RWPE2 (cell line): ENCODE results near the gene VPS39.

ENCODE experiments used
- ATAC-seq: fragments of 200-7000 bp; cut with Tn5 transposase; 3 replicates; pipeline ENCODE4 v1.9.1; 2021; ENCODE audit warnings: low read depth
- DNase-seq: peaks from one replicate; pipeline ENCODE4 v3.0.0-alpha.2; 2020; ENCODE audit warnings: low spot score
- H3K27ac ChIP-seq: fragments of 450-650 bp; 2 replicates; pipeline ENCODE4 v1.5.1; 2017; ENCODE audit warnings: mild to moderate bottlenecking; ENCODE audit not compliant: poor library complexity, severe bottlenecking
- H3K27me3 ChIP-seq: fragments of 250-450 bp; sonication (Bioruptor Pico); 2 replicates; pipeline ENCODE4 v1.5.1; 2021; ENCODE audit warnings: mild to moderate bottlenecking, moderate library complexity; ENCODE audit not compliant: insufficient read depth, poor library complexity, severe bottlenecking
- H3K36me3 ChIP-seq: fragments of 250-450 bp; sonication (Bioruptor Pico); 2 replicates; pipeline ENCODE4 v1.5.1; 2020; ENCODE audit warnings: low read depth, mild to moderate bottlenecking, moderate library complexity
- H3K4me1 ChIP-seq: fragments of 250-450 bp; sonication (Bioruptor Pico); 2 replicates; pipeline ENCODE4 v1.5.1; 2021; ENCODE audit warnings: mild to moderate bottlenecking, moderate library complexity; ENCODE audit not compliant: insufficient read depth, poor library complexity, severe bottlenecking
- H3K4me3 ChIP-seq: fragments of 250-450 bp; sonication (Bioruptor Pico); 2 replicates; pipeline ENCODE4 v1.5.1; 2021; ENCODE audit warnings: mild to moderate bottlenecking, moderate library complexity; ENCODE audit not compliant: severe bottlenecking
- H3K9me3 ChIP-seq: fragments of 250-450 bp; sonication (Bioruptor Pico); 2 replicates; pipeline ENCODE4 v1.5.1; 2021; ENCODE audit warnings: mild to moderate bottlenecking, moderate library complexity; ENCODE audit not compliant: severe bottlenecking
- TF ChIP-seq, protein P1 (sequence below): fragments of 450-650 bp; IDR thresholded peaks from one replicate; pipeline ENCODE4 v1.5.1; 2017; ENCODE audit warnings: mild to moderate bottlenecking, moderate library complexity; ENCODE audit not compliant: poor library complexity, severe bottlenecking

Gene VPS39

DNA sequence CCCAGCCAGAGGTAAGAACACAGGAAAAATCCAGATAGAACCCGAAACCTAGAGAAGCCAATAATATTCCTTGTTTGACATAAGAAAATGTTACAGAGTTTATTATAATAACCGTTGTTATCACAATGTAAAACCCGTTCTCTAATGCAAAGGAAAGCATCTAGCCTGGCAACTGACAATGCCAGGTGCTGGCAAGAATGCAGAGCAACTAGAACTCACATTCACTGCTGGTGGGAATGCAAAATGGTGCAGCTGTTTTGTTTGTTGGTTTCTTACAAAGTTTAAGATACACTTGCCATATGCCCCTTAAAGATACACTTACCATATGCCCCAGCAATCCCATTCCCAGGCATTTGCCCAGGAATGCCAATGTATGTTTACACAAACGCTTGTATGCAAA, 23.4 kb downstream of the VPS39 start:
- no peak overlapping the region for H3K4me3 ChIP-seq
- H3K27ac ChIP-seq, result no peak overlapping the region
- no peaks in the 10 kb centered on the region for H3K4me1 ChIP-seq
- no peak for DNase-seq
- TF ChIP-seq, protein P1, sequence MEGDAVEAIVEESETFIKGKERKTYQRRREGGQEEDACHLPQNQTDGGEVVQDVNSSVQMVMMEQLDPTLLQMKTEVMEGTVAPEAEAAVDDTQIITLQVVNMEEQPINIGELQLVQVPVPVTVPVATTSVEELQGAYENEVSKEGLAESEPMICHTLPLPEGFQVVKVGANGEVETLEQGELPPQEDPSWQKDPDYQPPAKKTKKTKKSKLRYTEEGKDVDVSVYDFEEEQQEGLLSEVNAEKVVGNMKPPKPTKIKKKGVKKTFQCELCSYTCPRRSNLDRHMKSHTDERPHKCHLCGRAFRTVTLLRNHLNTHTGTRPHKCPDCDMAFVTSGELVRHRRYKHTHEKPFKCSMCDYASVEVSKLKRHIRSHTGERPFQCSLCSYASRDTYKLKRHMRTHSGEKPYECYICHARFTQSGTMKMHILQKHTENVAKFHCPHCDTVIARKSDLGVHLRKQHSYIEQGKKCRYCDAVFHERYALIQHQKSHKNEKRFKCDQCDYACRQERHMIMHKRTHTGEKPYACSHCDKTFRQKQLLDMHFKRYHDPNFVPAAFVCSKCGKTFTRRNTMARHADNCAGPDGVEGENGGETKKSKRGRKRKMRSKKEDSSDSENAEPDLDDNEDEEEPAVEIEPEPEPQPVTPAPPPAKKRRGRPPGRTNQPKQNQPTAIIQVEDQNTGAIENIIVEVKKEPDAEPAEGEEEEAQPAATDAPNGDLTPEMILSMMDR, result no peak
- no peak for ATAC-seq
- H3K27me3 ChIP-seq, result no peaks in the 10 kb centered on the region
- H3K36me3 ChIP-seq, result peaks cover 90% of the 10 kb centered on the region
- no peaks in the 10 kb centered on the region for H3K9me3 ChIP-seq

- H3K27ac ChIP-seq, result no peak overlapping the region
- H3K4me1 ChIP-seq, result no peaks in the 10 kb centered on the region
- ATAC-seq (no peak), DNase-seq (no peak)
- no peaks in the 10 kb centered on the region for H3K27me3 ChIP-seq
- H3K4me3 ChIP-seq, result no peak overlapping the region
- TF ChIP-seq, protein P1, result no peak
- H3K36me3 ChIP-seq, result peaks cover 92% of the 10 kb centered on the region
- H3K9me3 ChIP-seq, result no peaks in the 10 kb centered on the region
Measured at GRCh38 chr15:42184296-42184695, 23.8 kb downstream of the VPS39 start.

DNA sequence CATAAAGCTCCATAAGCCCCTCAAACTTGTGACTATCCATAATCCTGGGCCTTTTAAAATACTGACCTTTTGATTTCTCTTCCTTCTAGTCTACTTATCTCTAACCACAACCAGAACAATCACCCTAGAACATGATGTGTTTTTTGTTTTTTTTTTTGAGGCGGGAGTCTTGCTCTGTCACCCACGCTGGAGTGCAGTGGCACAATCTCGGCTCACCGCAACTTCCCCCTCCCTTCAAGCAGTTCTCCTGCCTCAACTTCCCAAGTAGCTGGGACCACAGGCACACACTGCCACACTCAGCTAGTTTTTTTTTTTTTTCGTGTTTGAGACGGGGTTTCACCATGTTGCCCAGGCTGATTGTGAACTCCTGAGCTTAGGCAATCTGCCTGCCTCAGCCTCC, 25.1 kb downstream of the VPS39 start:
- Histone ChIP-seq H3K27ac (no peak overlapping the region), H3K4me3 (no peak overlapping the region), H3K36me3 (peaks cover 89% of the 10 kb centered on the region), H3K27me3 (no peaks in the 10 kb centered on the region), H3K4me1 (no peaks in the 10 kb centered on the region), H3K9me3 (no peaks in the 10 kb centered on the region)
- ATAC-seq (no peak), DNase-seq (no peak)
- TF ChIP-seq, protein P1, result no peak

DNA sequence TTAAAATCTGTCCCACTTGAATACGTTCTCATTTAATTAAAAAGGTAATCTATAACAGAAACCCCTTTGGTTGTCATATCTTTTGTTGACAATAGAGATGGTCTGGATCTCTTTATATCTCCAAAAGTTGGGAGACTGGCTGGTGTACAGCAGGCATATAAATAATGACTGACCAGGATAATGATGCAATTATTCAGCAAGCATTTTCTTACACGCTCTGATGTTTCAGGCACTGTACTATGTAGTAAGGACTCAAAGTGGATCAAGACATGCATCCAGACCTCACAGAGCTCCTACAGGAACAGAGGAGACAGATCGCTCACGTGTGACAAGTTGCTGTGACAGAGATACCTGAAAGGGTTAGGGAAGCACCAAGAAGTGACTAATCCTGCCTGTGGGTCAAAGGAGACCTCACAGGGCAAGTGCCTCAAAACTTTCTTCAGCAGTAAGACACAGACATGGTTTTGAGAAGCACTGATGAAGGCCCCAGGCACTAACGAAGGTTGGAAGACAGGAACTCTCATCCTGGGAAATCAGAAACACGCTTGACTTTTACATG, 25.7 kb downstream of the VPS39 start:
- TF ChIP-seq, protein P1, result no peak
- H3K36me3 ChIP-seq, result peaks cover 89% of the 10 kb centered on the region
- no peak overlapping the region for H3K27ac ChIP-seq
- no peaks in the 10 kb centered on the region for H3K4me1 ChIP-seq
- ATAC-seq (no peak), DNase-seq (no peak)
- H3K9me3 ChIP-seq, result no peaks in the 10 kb centered on the region
- H3K27me3 ChIP-seq, result no peaks in the 10 kb centered on the region
- H3K4me3 ChIP-seq, result no peak overlapping the region

DNA sequence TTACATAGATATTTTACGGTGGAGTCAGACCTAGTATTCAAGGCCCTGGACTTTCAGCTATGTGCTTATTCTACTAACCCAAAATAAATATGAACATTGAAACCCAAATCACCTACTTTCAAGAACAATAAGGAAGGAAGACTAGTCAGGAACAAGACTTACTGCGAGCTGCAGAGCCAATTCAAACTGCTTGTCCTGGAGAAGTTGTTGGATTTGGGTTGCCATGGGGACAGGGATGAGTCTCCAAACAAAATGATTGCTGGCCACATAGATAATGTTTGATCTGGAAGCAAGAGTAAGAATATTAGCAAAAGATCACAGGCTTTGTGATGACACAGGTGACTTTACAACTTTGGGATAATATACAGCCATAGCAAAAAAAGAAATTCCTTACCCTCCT, 30.0 kb downstream of the VPS39 start:
- DNase-seq, result no peak
- ATAC-seq, result no peak
- Histone ChIP-seq H3K4me3 (no peak overlapping the region), H3K4me1 (no peaks in the 10 kb centered on the region), H3K36me3 (peaks cover 86% of the 10 kb centered on the region), H3K27me3 (no peaks in the 10 kb centered on the region), H3K9me3 (no peaks in the 10 kb centered on the region), H3K27ac (no peak overlapping the region)
- TF ChIP-seq, protein P1, result no peak
